H9 (cell line): Measurements from ENCODE around the gene TDRD1. TPM values are rescaled to one million over a fixed set of nuclear protein-coding genes. Genes with fewer than 3 reads are reported as not detected.

Experiments used
- DNase-seq: peaks from one replicate; pipeline ENCODE4 v3.0.0-alpha.2; 2017
- H2AFZ ChIP-seq: one replicate; pipeline ENCODE4 v1.6.1; 2013; ENCODE audit warnings: mild to moderate bottlenecking, low read length, control low read depth, moderate library complexity
- H2AK5ac ChIP-seq: 2 replicates; pipeline ENCODE4 v1.6.1; 2013; ENCODE audit warnings: low read length, control low read depth, mixed read lengths; ENCODE audit not compliant: insufficient read length
- H2BK120ac ChIP-seq: one replicate; pipeline ENCODE4 v1.6.1; 2013; ENCODE audit warnings: low read depth, mild to moderate bottlenecking, low read length, control low read depth, inconsistent platforms; ENCODE audit not compliant: poor library complexity, severe bottlenecking
- H2BK12ac ChIP-seq: 2 replicates; pipeline ENCODE4 v1.6.1; 2013; ENCODE audit warnings: low read length, control low read depth, mixed read lengths, low read depth; ENCODE audit not compliant: insufficient read length
- H2BK15ac ChIP-seq: 2 replicates; pipeline ENCODE4 v1.6.1; 2013; ENCODE audit warnings: low read depth, low read length, control low read depth
- H2BK20ac ChIP-seq: one replicate; pipeline ENCODE4 v1.6.1; 2013; ENCODE audit warnings: low read depth, mild to moderate bottlenecking, low read length, control low read depth, inconsistent platforms; ENCODE audit not compliant: poor library complexity, severe bottlenecking
- H2BK5ac ChIP-seq: 2 replicates; pipeline ENCODE4 v1.6.1; 2013; ENCODE audit warnings: low read length, control low read depth, mixed read lengths; ENCODE audit not compliant: insufficient read length
- H3K14ac ChIP-seq: 2 replicates; pipeline ENCODE4 v1.6.1; 2013; ENCODE audit warnings: low read length, control low read depth; ENCODE audit not compliant: insufficient read depth
- H3K18ac ChIP-seq: 2 replicates; pipeline ENCODE4 v1.6.1; 2013; ENCODE audit warnings: low read depth, mild to moderate bottlenecking, mixed read lengths, low read length, control low read depth; ENCODE audit not compliant: insufficient read length
- H3K23ac ChIP-seq: 2 replicates; pipeline ENCODE4 v1.6.1; 2013; ENCODE audit warnings: low read length, control low read depth, mixed read lengths, low read depth; ENCODE audit not compliant: insufficient read length
- H3K23me2 ChIP-seq: 2 replicates; pipeline ENCODE4 v1.6.1; 2013; ENCODE audit warnings: low read depth, mild to moderate bottlenecking, mixed read lengths, low read length, control low read depth; ENCODE audit not compliant: insufficient read length, poor library complexity, severe bottlenecking
- H3K27ac ChIP-seq: 2 replicates; pipeline ENCODE4 v1.5.1; 2013; ENCODE audit warnings: low read length, control low read depth, mixed read lengths, low read depth; ENCODE audit not compliant: insufficient read length
- H3K27me3 ChIP-seq: 2 replicates; pipeline ENCODE4 v1.6.1; 2013; ENCODE audit warnings: low read length, control low read depth, inconsistent platforms; ENCODE audit not compliant: insufficient read depth
- H3K4ac ChIP-seq: 2 replicates; pipeline ENCODE4 v1.6.1; 2013; ENCODE audit warnings: low read depth, mild to moderate bottlenecking, control low read depth, inconsistent platforms, low read length, moderate library complexity
- H3K4me1 ChIP-seq: 2 replicates; pipeline ENCODE4 v1.6.1; 2013; ENCODE audit warnings: low read length, control low read depth, inconsistent platforms; ENCODE audit not compliant: insufficient read depth
- H3K4me2 ChIP-seq: 2 replicates; pipeline ENCODE4 v1.6.1; 2013; ENCODE audit warnings: low read length, control low read depth, mixed read lengths; ENCODE audit not compliant: insufficient read length, insufficient read depth
- H3K56ac ChIP-seq: 2 replicates; pipeline ENCODE4 v1.6.1; 2013; ENCODE audit warnings: low read depth, mild to moderate bottlenecking, mixed read lengths, low read length, control low read depth; ENCODE audit not compliant: insufficient read length
- H3K79me1 ChIP-seq: 2 replicates; pipeline ENCODE4 v1.6.1; 2013; ENCODE audit warnings: low read depth, mild to moderate bottlenecking, moderate library complexity, low read length, control low read depth, inconsistent platforms; ENCODE audit not compliant: insufficient read depth, poor library complexity, severe bottlenecking
- H3K79me2 ChIP-seq: 2 replicates; pipeline ENCODE4 v1.6.1; 2013; ENCODE audit warnings: low read length, control low read depth, inconsistent platforms; ENCODE audit not compliant: insufficient read depth
- H3K9ac ChIP-seq: 2 replicates; pipeline ENCODE4 v1.6.1; 2013; ENCODE audit warnings: low read length, control low read depth, mixed read lengths; ENCODE audit not compliant: insufficient read length; ENCODE audit errors: extremely low read depth
- H3K9me3 ChIP-seq: one replicate; pipeline ENCODE4 v1.6.1; 2013; ENCODE audit warnings: low read depth, low read length, inconsistent platforms; ENCODE audit not compliant: control insufficient read depth
- H3T11ph ChIP-seq: one replicate; pipeline ENCODE4 v1.6.1; 2013; ENCODE audit warnings: mild to moderate bottlenecking, low read length, control low read depth, inconsistent platforms
- H4K20me1 ChIP-seq: one replicate; pipeline ENCODE4 v1.6.1; 2013; ENCODE audit not compliant: control insufficient read depth, insufficient read length, insufficient read depth
- H4K5ac ChIP-seq: 2 replicates; pipeline ENCODE4 v1.6.1; 2013; ENCODE audit warnings: low read depth, mild to moderate bottlenecking, mixed read lengths, low read length, control low read depth; ENCODE audit not compliant: insufficient read length
- H4K8ac ChIP-seq: replicated peaks from 2 replicates; pipeline ENCODE4 v1.6.1; 2013; ENCODE audit warnings: low read length, control low read depth, mixed read lengths, low read depth; ENCODE audit not compliant: insufficient read length
- H4K91ac ChIP-seq: 2 replicates; pipeline ENCODE4 v1.6.1; 2013; ENCODE audit warnings: low read depth, mild to moderate bottlenecking, moderate library complexity, mixed read lengths, low read length, control low read depth; ENCODE audit not compliant: insufficient read length
- H3K27ac Mint-ChIP-seq, 3 experiments: 2 replicates in 2 of 3; 3 replicates in 1 of 3; pipeline ENCODE4 v1.8.0; 2020 to 2021; ENCODE audit warnings: mixed read lengths in 3 of 3, mild to moderate bottlenecking in 1 of 3, moderate library complexity in 1 of 3
- H3K27me3 Mint-ChIP-seq: 2 replicates; pipeline ENCODE4 v1.8.0; 2021; ENCODE audit warnings: low read depth, mild to moderate bottlenecking, moderate library complexity, mixed read lengths
- H3K36me3 Mint-ChIP-seq, 3 experiments: 2 replicates in 2 of 3; 3 replicates in 1 of 3; pipeline ENCODE4 v1.8.0; 2020 to 2021; ENCODE audit warnings: low read depth in 3 of 3, mixed read lengths in 3 of 3; ENCODE audit not compliant: insufficient read depth in 1 of 3
- H3K4me1 Mint-ChIP-seq, 2 experiments: 2 replicates each; pipeline ENCODE4 v1.8.0; 2020; ENCODE audit warnings: mixed read lengths in 2 of 2
- H3K4me3 Mint-ChIP-seq, 2 experiments: 2 replicates in 1 of 2; 3 replicates in 1 of 2; pipeline ENCODE4 v1.8.0; 2020 to 2021; ENCODE audit warnings: mild to moderate bottlenecking in 2 of 2, mixed read lengths in 2 of 2, moderate library complexity in 1 of 2
- H3K9me3 Mint-ChIP-seq, 2 experiments: 2 replicates in 1 of 2; 3 replicates in 1 of 2; pipeline ENCODE4 v1.8.0; 2020; ENCODE audit warnings: mild to moderate bottlenecking in 2 of 2, mixed read lengths in 2 of 2, moderate library complexity in 1 of 2
- CTCF ChIP-seq: fragments of 200-600 bp; sonication (generic); conservative IDR thresholded peaks from 3 replicates; pipeline ENCODE4 v1.8.0; 2021; ENCODE audit warnings: antibody characterized with exemption, mild to moderate bottlenecking
- WGBS: extraction: QIAGEN DNeasy Blood & Tissue Kit; methylation state at CpG from one replicate; pipeline ENCODE4 v1.1.7; 2013; ENCODE audit warnings: missing lambda C conversion rate, low lambda C conversion rate, mixed read lengths; ENCODE audit not compliant: insufficient read length; ENCODE audit errors: extremely low coverage; 5-methylcytosine and 5-hydroxymethylcytosine counted together
- total RNA-seq: library from RNA; stranded (reverse); gene quantifications from 2 replicates; pipeline ENCODE4 v1.2.1, GENCODE V29; 2021

Gene TDRD1
- total RNA-seq, 1 experiment from 2014 or later: 0.15 TPM

GRCh38 chr10:114135476-114135875 lies 43.7 kb upstream of the TDRD1 start:
- H4K20me1 ChIP-seq: no peaks in the 10 kb centered on the region
- no peak overlapping the region for H3K27ac ChIP-seq
- H3K4me2 ChIP-seq: no peak overlapping the region
- H2AFZ ChIP-seq: no peak overlapping the region
- Mint-ChIP-seq H3K36me3 (peaks cover 3 to 49% (median 47%) of the 10 kb centered on the region in 3 experiments; a peak in 6 of 7 replicates), H3K4me1 (no peaks in the 10 kb centered on the region), H3K9me3 (no peaks in the 10 kb centered on the region), H3K27me3 (no peaks in the 10 kb centered on the region), H3K4me3 (no peak overlapping the region), H3K27ac (no peak overlapping the region)
- H3K23ac ChIP-seq: no peak overlapping the region
- no peak overlapping the region for H3T11ph ChIP-seq
- H2BK120ac ChIP-seq: no peak overlapping the region
- H3K4ac ChIP-seq: no peak overlapping the region
- H3K9ac ChIP-seq: no peak overlapping the region
- H3K9me3 ChIP-seq: no peaks in the 10 kb centered on the region
- no CpG with 5 or more reads among the region's 2 CpGs for WGBS
- no peak overlapping the region for H3K14ac ChIP-seq
- H2BK15ac ChIP-seq: no peak overlapping the region
- H3K79me2 ChIP-seq: no peaks in the 10 kb centered on the region
- no peak for TF ChIP-seq CTCF
- H2BK20ac ChIP-seq: no peak overlapping the region
- H3K23me2 ChIP-seq: no peaks in the 10 kb centered on the region
- no peak overlapping the region for H2BK12ac ChIP-seq
- no peaks in the 10 kb centered on the region for H3K4me1 ChIP-seq
- no peak for DNase-seq
- H3K56ac ChIP-seq: no peak overlapping the region
- H4K91ac ChIP-seq: no peak overlapping the region
- H3K27me3 ChIP-seq: no peaks in the 10 kb centered on the region
- H2AK5ac ChIP-seq: no peak overlapping the region
- no peak overlapping the region for H4K5ac ChIP-seq
- no peak overlapping the region for H2BK5ac ChIP-seq
- H3K79me1 ChIP-seq: no peaks in the 10 kb centered on the region
- H3K18ac ChIP-seq: no peak overlapping the region
- no peak overlapping the region for H4K8ac ChIP-seq
